KBM-7 (cell line): Measurements from ENCODE around the gene SMAD3.

Source experiments
- DNase-seq: peaks from one replicate; pipeline ENCODE4 v3.0.0-alpha.2; 2015
- in situ Hi-C: fragments of 300-500 bp; cut with MboI; formaldehyde crosslinking; loops from 2 replicates; pipeline ENCODE4 v1.14.3; 2020; ENCODE audit warnings: low sequenced_read_pairs, low pct_unique_long_range_greater_than_20kb, mixed read lengths

The SMAD3 gene

GRCh38 chr15:67133738-67134066, 68.3 kb downstream of the SMAD3 start:
- in situ Hi-C loops: no loop called here
- DNase-seq: no peak

- in situ Hi-C loops: no loop called here
- no peak for DNase-seq
These were observed 68.9 kb downstream of the SMAD3 start for GRCh38 chr15:67134067-67134838.

GRCh38 chr15:67134871-67135492, 69.6 kb downstream of the SMAD3 start:
- in situ Hi-C loops: no loop called here
- no peak for DNase-seq

GRCh38 chr15:67135494-67135893, 70.1 kb downstream of the SMAD3 start:
- in situ Hi-C loops: no loop called here
- no peak for DNase-seq

- no peak for DNase-seq
- in situ Hi-C loops: no loop called here
These were observed 71.4 kb downstream of the SMAD3 start for GRCh38 chr15:67136802-67137201.

GRCh38 chr15:67137319-67137718, 71.9 kb downstream of the SMAD3 start:
- in situ Hi-C loops: no loop called here
- no peak for DNase-seq

- no peak for DNase-seq
- in situ Hi-C loops: no loop called here
These were observed 72.8 kb downstream of the SMAD3 start for GRCh38 chr15:67137951-67138848.

GRCh38 chr15:67138891-67139855, 73.8 kb downstream of the SMAD3 start:
- in situ Hi-C loops: no loop called here
- no peak for DNase-seq

GRCh38 chr15:67140078-67140833, 74.9 kb downstream of the SMAD3 start:
- in situ Hi-C loops: no loop called here
- DNase-seq: no peak

- DNase-seq: no peak
- in situ Hi-C loops: no loop called here
These were observed 76.8 kb downstream of the SMAD3 start for GRCh38 chr15:67142092-67142766.

- DNase-seq: no peak
- in situ Hi-C loops: no loop called here
These were observed 77.3 kb downstream of the SMAD3 start for GRCh38 chr15:67142767-67143100.

- in situ Hi-C loops: no loop called here
- DNase-seq: no peak
These were observed 78.2 kb downstream of the SMAD3 start for GRCh38 chr15:67143646-67144045.

GRCh38 chr15:67144609-67145311, 79.4 kb downstream of the SMAD3 start:
- no peak for DNase-seq
- in situ Hi-C loops: no loop called here

- in situ Hi-C loops: no loop called here
- no peak for DNase-seq
These were observed 79.9 kb downstream of the SMAD3 start for GRCh38 chr15:67145312-67145610.

GRCh38 chr15:67145710-67146109, 80.3 kb downstream of the SMAD3 start:
- in situ Hi-C loops: no loop called here
- DNase-seq: no peak

GRCh38 chr15:67146234-67146633, 80.8 kb downstream of the SMAD3 start:
- in situ Hi-C loops: no loop called here
- DNase-seq: no peak

GRCh38 chr15:67146875-67147381, 81.5 kb downstream of the SMAD3 start:
- DNase-seq: no peak
- in situ Hi-C loops: no loop called here
